Tibial nerve (tissue), 3 donors: ENCODE data around the gene SIPA1L3.

Experiments
- CTCF ChIP-seq, 5 experiments: fragments of 200-600 bp in 3 of 5; fragments of 450-650 bp in 2 of 5; sonication (generic) in 3 of 5; IDR thresholded peaks; one replicate each; pipeline ENCODE4 v1.5.1; 2016 to 2019; ENCODE audit warnings: antibody characterized with exemption in 5 of 5, mild to moderate bottlenecking in 3 of 5, moderate library complexity in 2 of 5
- POLR2A ChIP-seq, 2 donors: fragments of 450-650 bp; IDR thresholded peaks; one replicate each; pipeline ENCODE4 v1.6.1; 2017; ENCODE audit warnings: antibody characterized with exemption in 2 of 2, mild to moderate bottlenecking in 2 of 2, moderate library complexity in 2 of 2

GRCh38 chr19:38030686-38031422, 123.8 kb downstream of the SIPA1L3 start:
- TF ChIP-seq CTCF (IDR thresholded peaks at IDR 0.05), result no peak
- no peak for TF ChIP-seq POLR2A (IDR thresholded peaks at IDR 0.05)
